ENCODE data around the gene ALPK1. TPM values are rescaled to one million over a fixed set of nuclear protein-coding genes. Genes with fewer than 3 reads are reported as not detected.

ALPK1 gene
- polyA plus RNA-seq, 2 of the 4 experiments (the other 2 are of a cell fraction): 3.5 to 15.9 TPM

GRCh38 chr4:112425823-112426222, 128.7 kb downstream of the ALPK1 start:
- ChIA-PET CTCF (no interaction called here), POLR2A (no interaction called here)
- no peak for TF ChIP-seq TP53 (CRISPR knock-in tag; IDR thresholded peaks at IDR 0.05)
- no peak for TF ChIP-seq ZNF302 (CRISPR knock-in tag; IDR thresholded peaks at IDR 0.05)
- no peak for TF ChIP-seq FOSL2 (IDR thresholded peaks at IDR 0.05)
- no peak for TF ChIP-seq FOSL2 (CRISPR knock-in tag; IDR thresholded peaks at IDR 0.05)
- TF ChIP-seq JUN (IDR thresholded peaks at IDR 0.05): no peak
- no peak for TF ChIP-seq FOSB (CRISPR knock-in tag; IDR thresholded peaks at IDR 0.05)
- no peak for DNase-seq (ENCODE audit: low read depth in 1 of 2, low spot score in 1 of 2)
- H3K4me1 ChIP-seq: no peaks in the 10 kb centered on the region
- no peak overlapping the region for H3K4me2 ChIP-seq
- ATAC-seq: no peak
- 80% methylated on average over 4 of the region's 4 CpGs for WGBS (ENCODE audit: missing lambda C conversion rate)
- FAIRE-seq: no peak
- no peak overlapping the region for H3K27ac ChIP-seq
- no peak overlapping the region for H3K4me3 ChIP-seq
- no peaks in the 10 kb centered on the region for H3K9me3 ChIP-seq

- CTCF ChIA-PET: interaction anchor here (1.1 kb wide), 1 partner anchor 44 kb away, joined by 3 read pairs; no protein-coding TSS in a partner anchor
- no peak for DNase-seq (ENCODE audit: low read depth in 1 of 2, low spot score in 1 of 2)
These were observed 129.2 kb downstream of the ALPK1 start for GRCh38 chr4:112426416-112426815.

More at GRCh38 chr4:112426416-112426815, 129.2 kb downstream of the ALPK1 start:
- H3K4me1 ChIP-seq: no peaks in the 10 kb centered on the region
- no peak for ATAC-seq
- TF ChIP-seq ELK1 (IDR thresholded peaks at IDR 0.05; ENCODE audit: low read depth, low read length): no peak
- no peak for TF ChIP-seq TP53 (CRISPR knock-in tag; IDR thresholded peaks at IDR 0.05)
- no peak for TF ChIP-seq REST (IDR thresholded peaks at IDR 0.05)
- no peak for TF ChIP-seq EHMT2 (IDR thresholded peaks at IDR 0.05; ENCODE audit: low read depth)
- no peak for TF ChIP-seq RAD21 (conservative IDR thresholded peaks at IDR 0.05 in 1 of 2, IDR thresholded peaks at IDR 0.05 in 1 of 2)
- TF ChIP-seq CBX2 (IDR thresholded peaks at IDR 0.05; ENCODE audit: borderline replicate concordance, low read depth): no peak
- no peak for TF ChIP-seq POLR2A (IDR thresholded peaks at IDR 0.05; ENCODE audit: low read length)
- TF ChIP-seq RCOR1 (IDR thresholded peaks at IDR 0.05; ENCODE audit: low read depth, low read length): no peak
- no peak for TF ChIP-seq TFCP2L1 (CRISPR knock-in tag; IDR thresholded peaks at IDR 0.05)
- no peak for TF ChIP-seq BHLHE40 (IDR thresholded peaks at IDR 0.05; ENCODE audit: low read depth, low read length)
- TF ChIP-seq SMC3 (IDR thresholded peaks at IDR 0.05): no peak
- no peak for TF ChIP-seq ZC3H11A (IDR thresholded peaks at IDR 0.05)
- TF ChIP-seq EHF (CRISPR knock-in tag; IDR thresholded peaks at IDR 0.05): no peak
- TF ChIP-seq KDM5A (IDR thresholded peaks at IDR 0.05): no peak
- no peak for TF ChIP-seq NR3C1 (IDR thresholded peaks at IDR 0.05)
- TF ChIP-seq NFE2L2 (conservative IDR thresholded peaks at IDR 0.05; ENCODE audit: low read length): no peak
- TF ChIP-seq E2F6 (IDR thresholded peaks at IDR 0.05; ENCODE audit: borderline replicate concordance, low read depth): no peak
- TF ChIP-seq GATA3 (IDR thresholded peaks at IDR 0.05; ENCODE audit: borderline replicate concordance): no peak
- no peak for TF ChIP-seq PHF8 (IDR thresholded peaks at IDR 0.05; ENCODE audit: borderline replicate concordance, low read depth)
- TF ChIP-seq ATOH8 (CRISPR knock-in tag; IDR thresholded peaks at IDR 0.05; ENCODE audit: low read depth): no peak
- POLR2A ChIA-PET: no interaction called here
- H3K4me2 ChIP-seq: no peak overlapping the region
- WGBS (ENCODE audit: missing lambda C conversion rate): 85% methylated on average over 3 of the region's 3 CpGs
- no peak overlapping the region for H3K4me3 ChIP-seq
- H3K27ac ChIP-seq: no peak overlapping the region
- FAIRE-seq: no peak
- H3K9me3 ChIP-seq: no peaks in the 10 kb centered on the region

All from A549 (cell line).